Glomerular visceral epithelial cell (primary cell): ENCODE results near the gene GALR2.
"Not testable (repeated sequence)": the region's sequence is repeated elsewhere in the genome, so short reads cannot be mapped to it uniquely, and the experiment has no call there.

Experiments used
- DNase-seq: peaks from one replicate; pipeline ENCODE4 v3.0.0-alpha.2; 2016; ENCODE audit errors: extremely low spot score

Gene GALR2, protein sequence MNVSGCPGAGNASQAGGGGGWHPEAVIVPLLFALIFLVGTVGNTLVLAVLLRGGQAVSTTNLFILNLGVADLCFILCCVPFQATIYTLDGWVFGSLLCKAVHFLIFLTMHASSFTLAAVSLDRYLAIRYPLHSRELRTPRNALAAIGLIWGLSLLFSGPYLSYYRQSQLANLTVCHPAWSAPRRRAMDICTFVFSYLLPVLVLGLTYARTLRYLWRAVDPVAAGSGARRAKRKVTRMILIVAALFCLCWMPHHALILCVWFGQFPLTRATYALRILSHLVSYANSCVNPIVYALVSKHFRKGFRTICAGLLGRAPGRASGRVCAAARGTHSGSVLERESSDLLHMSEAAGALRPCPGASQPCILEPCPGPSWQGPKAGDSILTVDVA

DNA sequence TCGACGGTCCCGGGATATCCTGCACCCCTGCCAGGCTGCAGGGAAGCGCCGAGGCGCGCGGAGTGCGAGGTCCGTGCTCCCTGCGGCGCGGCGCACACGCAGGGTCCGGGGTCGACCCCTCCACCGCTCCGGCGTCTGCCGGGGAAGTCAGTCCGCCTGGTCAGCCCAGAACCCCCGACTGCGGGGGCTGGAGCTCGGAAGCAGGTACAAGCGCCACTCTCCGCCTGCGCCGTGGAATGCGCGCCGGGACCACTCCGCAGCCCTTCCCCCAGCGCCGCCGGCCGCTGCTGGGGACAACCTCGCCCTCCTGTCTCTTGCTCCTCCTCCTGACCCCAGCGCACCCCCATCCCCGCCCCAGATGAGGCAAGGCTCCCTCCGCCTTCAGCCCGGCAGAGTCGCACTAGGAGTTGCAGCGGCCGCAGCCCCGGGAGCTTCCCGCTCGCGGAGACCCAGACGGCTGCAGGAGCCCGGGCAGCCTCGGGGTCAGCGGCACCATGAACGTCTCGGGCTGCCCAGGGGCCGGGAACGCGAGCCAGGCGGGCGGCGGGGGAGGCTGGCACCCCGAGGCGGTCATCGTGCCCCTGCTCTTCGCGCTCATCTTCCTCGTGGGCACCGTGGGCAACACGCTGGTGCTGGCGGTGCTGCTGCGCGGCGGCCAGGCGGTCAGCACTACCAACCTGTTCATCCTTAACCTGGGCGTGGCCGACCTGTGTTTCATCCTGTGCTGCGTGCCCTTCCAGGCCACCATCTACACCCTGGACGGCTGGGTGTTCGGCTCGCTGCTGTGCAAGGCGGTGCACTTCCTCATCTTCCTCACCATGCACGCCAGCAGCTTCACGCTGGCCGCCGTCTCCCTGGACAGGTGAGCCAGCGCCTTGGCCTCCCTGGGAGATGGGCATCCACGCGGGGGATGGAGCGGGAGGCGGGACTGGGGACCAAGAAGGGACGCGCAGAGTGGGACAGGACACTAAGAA, at the start of gene GALR2:
Gene GALR2 (plus strand): TSS at position 392 of the 974 bp plus-strand sequence. CDS start 103 bp downstream, at position 495.
- no peak for DNase-seq

GRCh38 chr17:76025294-76025693, 49.3 kb upstream of the GALR2 start:
- no peak for DNase-seq

DNA sequence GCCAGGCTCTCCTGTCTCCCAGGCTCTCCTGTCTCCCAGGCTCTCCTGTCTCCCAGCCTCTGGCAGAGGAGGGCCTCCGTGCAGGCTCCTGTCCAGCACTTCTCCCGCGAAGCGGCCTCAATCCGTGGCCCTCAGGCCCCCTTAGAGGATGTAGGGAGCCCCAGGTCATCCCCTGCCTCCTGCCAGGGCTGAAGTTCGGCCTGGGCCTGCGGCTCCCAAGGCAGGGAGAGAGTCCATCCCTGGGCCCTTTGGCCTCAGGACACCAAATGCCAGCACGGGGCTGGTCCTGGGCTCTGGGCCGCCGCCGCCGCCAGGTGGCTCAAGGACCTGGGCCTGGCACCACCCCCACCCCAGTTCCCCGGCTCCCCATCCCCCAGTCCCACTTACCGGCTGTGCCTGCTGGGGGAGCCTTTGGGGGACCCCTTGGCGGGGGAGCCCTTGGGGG, 47.8 kb upstream of the GALR2 start:
- peak; percentile 40 for DNase-seq

- peak; percentile 89 for DNase-seq
Measured at GRCh38 chr17:76027159-76027839, 47.3 kb upstream of the GALR2 start, which contains the start of gene EVPL. EVPL (minus strand) TSS chr17:76027306; CDS start chr17:76027198, 108 bp downstream.

GRCh38 chr17:76032073-76032779, 42.4 kb upstream of the GALR2 start:
- peak; percentile 21 for DNase-seq

- DNase-seq: no peak
Measured at GRCh38 chr17:76032780-76033108, 41.8 kb upstream of the GALR2 start.

GRCh38 chr17:76033139-76033538, 41.4 kb upstream of the GALR2 start:
- no peak for DNase-seq

GRCh38 chr17:76034428-76035350, 39.9 kb upstream of the GALR2 start:
- no peak for DNase-seq

DNA sequence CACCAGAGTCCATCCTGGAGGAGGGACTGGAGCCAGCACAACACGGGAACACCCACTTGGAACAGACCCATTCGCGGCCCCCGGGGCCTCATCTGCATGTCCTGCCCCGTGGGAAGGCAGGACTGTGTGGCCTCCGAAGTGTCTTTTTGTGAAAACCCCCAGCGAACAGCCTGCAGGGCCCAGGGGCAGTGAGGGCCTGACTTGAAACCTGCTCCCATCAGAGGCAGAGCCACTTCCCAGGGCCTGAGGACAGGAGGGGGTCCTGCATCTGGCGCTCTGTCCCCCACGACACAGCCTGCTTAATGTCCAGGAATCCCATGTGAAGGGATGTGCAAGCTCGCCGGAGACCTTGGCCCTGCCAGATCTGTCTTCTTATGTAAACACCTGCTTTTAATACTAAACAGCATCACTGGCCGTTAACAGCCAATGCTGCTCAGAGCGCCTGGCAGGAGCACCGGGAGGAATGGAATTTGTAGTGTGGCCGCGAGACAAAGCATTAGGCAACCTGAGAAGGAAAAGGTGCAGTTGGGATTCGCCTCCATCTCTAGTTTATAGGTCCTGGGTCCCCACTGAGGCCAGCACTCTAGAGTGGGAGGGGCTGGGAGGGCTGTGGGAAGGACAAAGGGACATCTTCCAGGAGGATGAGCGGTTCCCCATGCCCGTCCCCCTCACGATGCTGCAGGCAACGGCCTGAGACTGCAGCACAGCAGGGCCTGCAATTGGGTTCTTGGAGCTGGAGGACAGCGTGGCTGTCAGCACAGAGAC, 37.9 kb upstream of the GALR2 start:
- DNase-seq: no peak

DNA sequence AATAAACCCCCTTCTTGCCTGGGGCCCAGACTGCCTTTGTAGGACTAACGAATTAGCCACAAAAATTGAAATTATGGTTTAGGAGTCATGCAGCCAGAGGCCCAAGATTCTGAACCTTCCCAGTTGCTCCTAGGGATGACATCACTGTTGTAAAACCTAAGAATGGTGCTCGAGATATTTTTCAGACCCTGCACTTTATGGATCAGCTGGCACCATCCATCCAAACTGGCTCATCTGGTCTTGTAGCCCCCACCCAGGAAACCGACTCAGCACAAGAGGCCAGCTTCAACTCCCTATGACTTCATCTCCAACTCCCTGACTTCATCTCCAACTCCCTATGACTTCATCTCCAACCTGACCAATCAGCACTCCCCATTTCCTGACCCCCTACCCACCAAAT, 36.5 kb upstream of the GALR2 start:
- no peak for DNase-seq

GRCh38 chr17:76039121-76039520, 35.5 kb upstream of the GALR2 start:
- DNase-seq: no peak

GRCh38 chr17:76040376-76040775, 34.2 kb upstream of the GALR2 start:
- no peak for DNase-seq

GRCh38 chr17:76042868-76043267, 31.7 kb upstream of the GALR2 start:
- not testable (repeated sequence) for DNase-seq

DNA sequence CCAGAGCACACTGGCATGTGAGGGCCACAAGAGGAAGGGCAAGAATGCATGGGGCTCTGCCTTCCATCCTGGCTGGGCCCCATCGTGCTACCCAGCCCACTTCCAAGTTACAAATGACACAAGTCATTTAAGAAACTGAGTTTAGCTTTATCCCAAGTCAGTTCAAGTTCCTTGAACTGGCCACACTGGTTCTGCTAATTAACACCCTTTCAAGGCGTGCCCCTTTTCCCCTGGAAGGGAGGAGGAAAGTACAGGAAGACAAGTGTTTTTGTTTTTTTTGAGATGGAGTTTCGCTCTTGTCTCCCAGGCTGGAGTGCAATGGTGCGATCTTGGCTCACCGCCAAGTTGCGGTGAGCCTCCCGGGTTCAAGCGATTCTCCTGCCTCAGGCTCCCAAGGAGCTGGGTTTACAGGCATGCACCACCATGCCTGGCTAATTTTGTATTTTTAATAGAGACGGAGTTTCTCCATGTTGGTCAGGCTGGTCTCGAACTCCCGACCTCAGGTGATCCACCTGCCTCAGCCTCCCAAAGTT, 30.0 kb upstream of the GALR2 start:
- not testable (repeated sequence) for DNase-seq

GRCh38 chr17:76046064-76046463, 28.5 kb upstream of the GALR2 start:
- DNase-seq: no peak

GRCh38 chr17:76048025-76048605, 26.5 kb upstream of the GALR2 start:
- DNase-seq: peak; percentile 32

- DNase-seq: peak; percentile 91
Measured at GRCh38 chr17:76048711-76049110, 25.9 kb upstream of the GALR2 start.

- DNase-seq: peak; percentile 28
Measured at GRCh38 chr17:76049239-76049638, 25.3 kb upstream of the GALR2 start.
